Mesenchymal stem cell (in vitro differentiated cells and primary cell): ENCODE measurements around the gene ZNF19.

Source experiments
- DNase-seq: peaks from one replicate; pipeline ENCODE4 v3.0.0-alpha.2; 2013
- H2AFZ ChIP-seq: one replicate; pipeline ENCODE4 v1.6.1; 2013; ENCODE audit warnings: low read depth, mild to moderate bottlenecking, control low read depth, inconsistent platforms, low read length, moderate library complexity
- H2AK5ac ChIP-seq: 2 replicates; pipeline ENCODE4 v1.6.1; 2013; ENCODE audit warnings: low read length, moderate library complexity, mild to moderate bottlenecking, inconsistent platforms; ENCODE audit not compliant: severe bottlenecking
- H2BK120ac ChIP-seq: one replicate; pipeline ENCODE4 v1.6.1; 2013; ENCODE audit warnings: low read depth, mild to moderate bottlenecking, inconsistent platforms, low read length, moderate library complexity
- H2BK12ac ChIP-seq, 2 experiments: one replicate each; pipeline ENCODE4 v1.6.1; 2013; ENCODE audit warnings: inconsistent platforms in 2 of 2, low read length in 2 of 2, mild to moderate bottlenecking in 2 of 2, moderate library complexity in 2 of 2, control low read depth in 1 of 2
- H2BK15ac ChIP-seq: one replicate; pipeline ENCODE4 v1.6.1; 2013; ENCODE audit warnings: mild to moderate bottlenecking, low read depth, inconsistent platforms; ENCODE audit not compliant: poor library complexity, severe bottlenecking
- H2BK5ac ChIP-seq: 2 replicates; pipeline ENCODE4 v1.6.1; 2013; ENCODE audit warnings: low read depth, mild to moderate bottlenecking, low read length, control low read depth, inconsistent platforms; ENCODE audit not compliant: poor library complexity, severe bottlenecking
- H3K14ac ChIP-seq, 2 experiments: one replicate each; pipeline ENCODE4 v1.6.1; 2013; ENCODE audit warnings: inconsistent platforms in 2 of 2, low read length in 2 of 2, control low read depth in 1 of 2, mild to moderate bottlenecking in 1 of 2, moderate library complexity in 1 of 2
- H3K18ac ChIP-seq, 2 experiments: one replicate each; pipeline ENCODE4 v1.6.1; 2013; ENCODE audit warnings: inconsistent platforms in 2 of 2, low read length in 2 of 2, control low read depth in 1 of 2, low read depth in 1 of 2, mild to moderate bottlenecking in 1 of 2
- H3K23ac ChIP-seq, 2 experiments: one replicate each; pipeline ENCODE4 v1.6.1; 2013; ENCODE audit warnings: inconsistent platforms in 2 of 2, low read length in 2 of 2, mild to moderate bottlenecking in 2 of 2, moderate library complexity in 2 of 2, control low read depth in 1 of 2
- H3K27ac ChIP-seq: 2 replicates; pipeline ENCODE4 v1.5.1; 2013; ENCODE audit warnings: mild to moderate bottlenecking, moderate library complexity, low read length, control low read depth, inconsistent platforms; ENCODE audit not compliant: poor library complexity, severe bottlenecking
- H3K27me3 ChIP-seq, 2 experiments: 2 replicates each; pipeline versions ENCODE4 v1.6.1 to v1.7.0; 2013; ENCODE audit warnings: low read length in 2 of 2, mild to moderate bottlenecking in 2 of 2, moderate library complexity in 2 of 2, control low read depth in 1 of 2, inconsistent platforms in 1 of 2; ENCODE audit not compliant: control insufficient read depth in 1 of 2, insufficient read depth in 1 of 2
- H3K36me3 ChIP-seq, 2 experiments: 2 replicates each; pipeline versions ENCODE4 v1.6.1 to v1.7.0; 2013; ENCODE audit warnings: low read length in 2 of 2, control low read depth in 1 of 2, inconsistent platforms in 1 of 2, low read depth in 1 of 2, mild to moderate bottlenecking in 1 of 2; ENCODE audit not compliant: insufficient read depth in 2 of 2, control insufficient read depth in 1 of 2
- H3K4ac ChIP-seq, 2 experiments: one replicate each; pipeline ENCODE4 v1.6.1; 2013; ENCODE audit warnings: inconsistent platforms in 2 of 2, low read length in 2 of 2, mild to moderate bottlenecking in 2 of 2, moderate library complexity in 2 of 2, control low read depth in 1 of 2, low read depth in 1 of 2
- H3K4me1 ChIP-seq: 2 replicates; pipeline ENCODE4 v1.6.1; 2013; ENCODE audit warnings: low read depth, low read length, control low read depth; ENCODE audit not compliant: control insufficient read depth, insufficient read depth
- H3K4me2 ChIP-seq: 2 replicates; pipeline ENCODE4 v1.6.1; 2013; ENCODE audit warnings: low read length, mild to moderate bottlenecking, inconsistent platforms; ENCODE audit not compliant: poor library complexity, severe bottlenecking
- H3K4me3 ChIP-seq, 2 experiments: 2 replicates each; pipeline versions ENCODE4 v1.5.1 to v1.7.0; 2013; ENCODE audit warnings: low read length in 2 of 2, mild to moderate bottlenecking in 2 of 2, control low read depth in 1 of 2, low read depth in 1 of 2; ENCODE audit not compliant: insufficient read depth in 1 of 2
- H3K79me1 ChIP-seq: replicated peaks from 2 replicates; pipeline ENCODE4 v1.6.1; 2013; ENCODE audit warnings: mild to moderate bottlenecking, control low read depth, low read length, inconsistent platforms; ENCODE audit not compliant: poor library complexity, severe bottlenecking
- H3K9ac ChIP-seq: 2 replicates; pipeline ENCODE4 v1.7.0; 2013; ENCODE audit warnings: mild to moderate bottlenecking, low read length, moderate library complexity
- H3K9me3 ChIP-seq: 2 replicates; pipeline ENCODE4 v1.7.0; 2013; ENCODE audit warnings: mild to moderate bottlenecking, low read length; ENCODE audit not compliant: control insufficient read depth
- H4K8ac ChIP-seq: one replicate; pipeline ENCODE4 v1.6.1; 2013; ENCODE audit warnings: inconsistent platforms, mild to moderate bottlenecking, low read length, moderate library complexity
- H4K91ac ChIP-seq: one replicate; pipeline ENCODE4 v1.6.1; 2013; ENCODE audit warnings: mild to moderate bottlenecking, low read length, inconsistent platforms
- WGBS: methylation state at CpG from one replicate; pipeline ENCODE4 v1.1.7; 2013; ENCODE audit warnings: mixed read lengths; 5-methylcytosine and 5-hydroxymethylcytosine counted together

The ZNF19 gene

DNA sequence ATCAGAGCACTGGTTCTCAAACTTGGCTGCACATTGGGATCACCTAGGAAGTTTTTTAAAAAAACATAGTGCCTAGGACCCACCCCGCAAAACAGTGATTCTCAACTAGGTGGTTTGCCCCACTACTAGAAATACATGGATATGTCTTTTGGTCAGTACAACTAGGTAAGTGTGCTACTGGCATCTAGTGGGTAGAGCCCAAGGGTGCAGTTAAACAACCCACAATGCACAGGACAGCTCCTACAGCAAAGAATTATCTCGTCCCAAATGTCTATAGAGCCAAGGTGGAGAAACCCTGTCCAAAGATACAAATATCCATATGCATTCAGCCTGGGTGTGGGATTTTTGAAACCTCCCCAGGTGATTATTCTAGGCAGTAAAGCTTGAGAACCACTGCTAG, 11.8 kb upstream of the ZNF19 start:
- H3K18ac ChIP-seq: no peak overlapping the region
- H2AFZ ChIP-seq: no peak overlapping the region
- H3K4ac ChIP-seq: no peak overlapping the region
- H3K27me3 ChIP-seq: peaks cover 0 to 20% of the 10 kb centered on the region in 2 experiments
- H2BK120ac ChIP-seq: no peak overlapping the region
- H3K79me1 ChIP-seq: no peaks in the 10 kb centered on the region
- no peaks in the 10 kb centered on the region for H3K36me3 ChIP-seq
- no peak overlapping the region for H3K27ac ChIP-seq
- H3K9ac ChIP-seq: no peak overlapping the region
- H4K91ac ChIP-seq: no peak overlapping the region
- no peak overlapping the region for H4K8ac ChIP-seq
- 100% methylated on average over 1 of the region's 2 CpGs for WGBS
- no peak overlapping the region for H2BK5ac ChIP-seq
- H3K4me2 ChIP-seq: no peak overlapping the region
- H3K4me1 ChIP-seq: no peaks in the 10 kb centered on the region
- H2BK15ac ChIP-seq: no peak overlapping the region
- H2AK5ac ChIP-seq: no peak overlapping the region
- H3K23ac ChIP-seq: no peak overlapping the region
- no peaks in the 10 kb centered on the region for H3K9me3 ChIP-seq
- no peak overlapping the region for H3K14ac ChIP-seq
- H3K4me3 ChIP-seq: no peak overlapping the region
- H2BK12ac ChIP-seq: no peak overlapping the region
- no peak for DNase-seq

DNA sequence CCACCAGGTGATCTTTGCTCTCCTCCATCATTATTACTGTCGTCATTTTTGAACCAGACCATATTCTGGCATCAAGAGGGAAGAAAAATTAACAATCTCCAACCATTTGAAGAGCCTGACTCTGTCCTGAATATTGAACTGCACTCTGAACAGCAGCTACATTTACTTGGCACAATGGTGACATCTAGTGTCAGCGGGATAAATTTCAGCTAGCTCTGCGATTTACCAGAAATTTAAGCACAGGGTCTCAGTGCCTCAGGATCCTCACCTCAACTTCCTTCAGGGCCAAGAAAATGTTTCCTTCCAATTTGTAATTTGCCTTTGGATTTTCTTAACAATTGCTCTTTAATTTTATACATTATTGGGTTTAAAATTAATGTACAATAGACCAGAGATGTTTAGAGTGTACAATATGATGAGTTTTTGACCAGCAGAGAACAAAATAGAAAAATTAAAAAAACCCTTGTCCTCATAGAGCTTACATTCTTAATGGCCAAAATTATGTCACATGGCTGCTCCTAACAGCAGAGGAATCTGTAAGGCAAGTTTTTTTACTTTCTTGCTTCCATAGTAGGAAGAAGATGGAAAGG, 10.7 kb upstream of the ZNF19 start:
- Histone ChIP-seq H4K91ac (no peak overlapping the region), H3K36me3 (no peaks in the 10 kb centered on the region), H3K4me1 (no peaks in the 10 kb centered on the region), H3K18ac (no peak overlapping the region), H3K4me3 (no peak overlapping the region), H2AK5ac (no peak overlapping the region), H2AFZ (no peak overlapping the region), H3K79me1 (no peaks in the 10 kb centered on the region), H3K27ac (no peak overlapping the region), H3K27me3 (peaks cover 0 to 20% of the 10 kb centered on the region in 2 experiments), H2BK12ac (no peak overlapping the region), H3K14ac (no peak overlapping the region), H2BK120ac (no peak overlapping the region), H3K23ac (no peak overlapping the region), H3K4ac (no peak overlapping the region), H3K4me2 (no peak overlapping the region), H3K9me3 (no peaks in the 10 kb centered on the region), H3K9ac (no peak overlapping the region), H4K8ac (no peak overlapping the region), H2BK15ac (no peak overlapping the region), H2BK5ac (no peak overlapping the region)
- under 1% methylated on average over 3 of the region's 3 CpGs for WGBS
- DNase-seq: peak; percentile 66

DNA sequence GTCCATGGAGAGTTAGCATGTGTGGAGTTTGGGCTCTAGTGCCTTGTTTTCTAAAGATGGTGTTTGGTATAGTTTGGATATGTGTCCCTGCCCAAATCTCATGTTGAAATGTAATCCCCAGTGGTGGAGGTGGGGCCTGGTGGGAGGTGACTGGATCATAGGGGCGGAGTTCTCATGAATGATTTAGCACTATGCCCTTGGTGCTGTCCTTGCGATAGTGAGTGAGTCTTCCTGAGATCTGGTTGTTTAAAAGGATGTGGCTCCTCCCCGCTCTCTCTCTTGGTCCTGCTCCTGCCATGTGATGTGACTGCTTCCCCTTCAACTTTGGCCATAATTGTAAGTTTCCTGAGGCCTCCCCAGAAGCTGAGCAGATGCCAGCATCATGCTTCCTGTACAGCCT, 8.9 kb upstream of the ZNF19 start:
- no peak overlapping the region for H2AK5ac ChIP-seq
- H3K4me3 ChIP-seq: no peak overlapping the region
- no peaks in the 10 kb centered on the region for H3K36me3 ChIP-seq
- H3K23ac ChIP-seq: no peak overlapping the region
- H2BK12ac ChIP-seq: no peak overlapping the region
- 91% methylated on average over 3 of the region's 3 CpGs for WGBS
- no peak overlapping the region for H3K9ac ChIP-seq
- H3K79me1 ChIP-seq: no peaks in the 10 kb centered on the region
- no peak overlapping the region for H2BK5ac ChIP-seq
- H3K18ac ChIP-seq: no peak overlapping the region
- no peak overlapping the region for H2BK15ac ChIP-seq
- no peak overlapping the region for H3K4ac ChIP-seq
- H3K9me3 ChIP-seq: no peaks in the 10 kb centered on the region
- no peak overlapping the region for H4K91ac ChIP-seq
- no peak overlapping the region for H2BK120ac ChIP-seq
- no peak overlapping the region for H3K4me2 ChIP-seq
- no peak overlapping the region for H3K14ac ChIP-seq
- no peak for DNase-seq
- H2AFZ ChIP-seq: no peak overlapping the region
- no peaks in the 10 kb centered on the region for H3K4me1 ChIP-seq
- H4K8ac ChIP-seq: no peak overlapping the region
- peaks cover 0 to 12% of the 10 kb centered on the region in 2 experiments for H3K27me3 ChIP-seq
- H3K27ac ChIP-seq: no peak overlapping the region

DNA sequence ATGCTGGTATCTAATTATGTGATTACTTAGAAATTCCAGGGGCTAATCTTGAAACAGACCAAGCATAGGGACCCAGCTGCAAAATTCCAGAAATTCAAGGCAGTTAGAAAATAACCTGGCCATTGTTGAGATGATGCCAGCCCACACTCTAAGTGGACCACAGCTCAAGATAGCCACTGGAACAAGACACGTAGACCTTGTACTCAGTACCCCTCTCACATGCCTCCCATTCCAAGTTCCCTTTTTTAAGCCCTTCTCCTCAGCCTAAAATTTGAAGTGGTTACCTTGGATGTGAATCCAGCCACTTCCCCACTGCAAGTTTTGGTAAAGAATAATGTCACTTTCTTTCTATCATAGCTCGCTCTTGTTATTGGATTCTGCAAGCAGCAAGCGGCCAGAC, 4.1 kb upstream of the ZNF19 start:
- no peak overlapping the region for H3K4me2 ChIP-seq
- no peaks in the 10 kb centered on the region for H3K79me1 ChIP-seq
- no peak overlapping the region for H3K27ac ChIP-seq
- DNase-seq: no peak
- no peak overlapping the region for H2BK12ac ChIP-seq
- no peak overlapping the region for H3K18ac ChIP-seq
- no peaks in the 10 kb centered on the region for H3K36me3 ChIP-seq
- no peak overlapping the region for H3K23ac ChIP-seq
- WGBS: 60% methylated on average over 3 of the region's 3 CpGs
- no peak overlapping the region for H2AK5ac ChIP-seq
- no peak overlapping the region for H3K9ac ChIP-seq
- no peak overlapping the region for H2AFZ ChIP-seq
- H3K27me3 ChIP-seq: peaks cover 0 to 9% of the 10 kb centered on the region in 2 experiments
- no peak overlapping the region for H2BK5ac ChIP-seq
- no peak overlapping the region for H3K4me3 ChIP-seq
- H4K91ac ChIP-seq: no peak overlapping the region
- H4K8ac ChIP-seq: no peak overlapping the region
- no peaks in the 10 kb centered on the region for H3K4me1 ChIP-seq
- no peak overlapping the region for H3K14ac ChIP-seq
- H2BK120ac ChIP-seq: no peak overlapping the region
- no peak overlapping the region for H3K4ac ChIP-seq
- H2BK15ac ChIP-seq: no peak overlapping the region
- H3K9me3 ChIP-seq: no peaks in the 10 kb centered on the region
